Lower leg skin (tissue), 3 donors: ENCODE measurements around the gene KERA.

Experiments used
- CTCF ChIP-seq, 3 donors: fragments of 450-650 bp; IDR thresholded peaks; one replicate each; pipeline ENCODE4 v1.5.1; 2016; ENCODE audit warnings: antibody characterized with exemption in 3 of 3, mild to moderate bottlenecking in 3 of 3, moderate library complexity in 2 of 3
- POLR2A ChIP-seq, 2 donors: fragments of 450-650 bp; IDR thresholded peaks; one replicate each; pipeline ENCODE4 v1.6.1; 2016 to 2017; ENCODE audit warnings: antibody characterized with exemption in 2 of 2, mild to moderate bottlenecking in 1 of 2, moderate library complexity in 1 of 2

GRCh38 chr12:91007531-91008290 lies 50.1 kb downstream of the KERA start:
- TF ChIP-seq POLR2A (IDR thresholded peaks at IDR 0.05) (no peak), CTCF (IDR thresholded peaks at IDR 0.05) (no peak)
